CD4-positive, alpha-beta T cell (primary cell): Measurements from ENCODE around the gene NAA16. TPM values are rescaled to one million over a fixed set of nuclear protein-coding genes. Genes with fewer than 3 reads are reported as not detected.
"Not testable (repeated sequence)": the region's sequence is repeated elsewhere in the genome, so short reads cannot be mapped to it uniquely, and the experiment has no call there.

Source experiments
- ATAC-seq: fragments of 200-7000 bp; cut with Tn5 transposase; one replicate; pipeline ENCODE4 v1.10.0; 2022; ENCODE audit warnings: mild to moderate bottlenecking; ENCODE audit not compliant: poor library complexity
- CTCF ChIA-PET: fragments of 350-600 bp; sonication (Branson Sonifier 250); formaldehyde crosslinking; loops from one replicate; lab custom pipeline; 2021; ENCODE audit warnings: antibody characterized with exemption, inconsistent platforms; lab: Charles Lee
- POLR2A ChIA-PET: fragments of 350-600 bp; sonication (Branson Sonifier 250); formaldehyde crosslinking; loops from one replicate; lab custom pipeline; 2021; ENCODE audit warnings: antibody characterized with exemption, inconsistent platforms; lab: Charles Lee
- DNase-seq, 14 experiments: peaks; one replicate each; pipeline ENCODE4 v3.0.0-alpha.2; 2013 to 2020; ENCODE audit warnings: mixed read lengths in 2 of 14
- H3K27ac ChIP-seq, 2 donors: one replicate each; pipeline versions ENCODE4 v1.5.1 to v1.7.0; 2013; ENCODE audit warnings: low read length in 2 of 2, low read depth in 1 of 2, mild to moderate bottlenecking in 1 of 2
- H3K27me3 ChIP-seq, 2 experiments: 1 replicate in 1 of 2; 2 replicates in 1 of 2; pipeline versions ENCODE4 v1.6.1 to v1.7.0; 2013; ENCODE audit warnings: low read length in 2 of 2, control low read depth in 1 of 2, mild to moderate bottlenecking in 1 of 2, moderate library complexity in 1 of 2; ENCODE audit not compliant: insufficient read depth in 2 of 2, control insufficient read depth in 1 of 2
- H3K36me3 ChIP-seq: one replicate; pipeline ENCODE4 v1.6.1; 2013; ENCODE audit warnings: low read length, control low read depth; ENCODE audit not compliant: insufficient read depth
- H3K4me1 ChIP-seq: one replicate; pipeline ENCODE4 v1.6.1; 2013; ENCODE audit warnings: low read length, control low read depth; ENCODE audit not compliant: insufficient read depth
- H3K4me3 ChIP-seq: one replicate; pipeline ENCODE4 v1.5.1; 2013; ENCODE audit warnings: mild to moderate bottlenecking, low read length, moderate library complexity
- H3K9me3 ChIP-seq, 2 experiments: 1 replicate in 1 of 2; 2 replicates in 1 of 2; pipeline versions ENCODE4 v1.6.1 to v1.7.0; 2013; ENCODE audit warnings: low read length in 2 of 2, mild to moderate bottlenecking in 2 of 2, control low read depth in 1 of 2, moderate library complexity in 1 of 2; ENCODE audit not compliant: control insufficient read depth in 1 of 2, insufficient read depth in 1 of 2
- H3K27ac Mint-ChIP-seq: one replicate; pipeline ENCODE4 v1.8.0; 2020; ENCODE audit warnings: mixed read lengths
- H3K27me3 Mint-ChIP-seq: one replicate; pipeline ENCODE4 v1.8.0; 2021; ENCODE audit warnings: mixed read lengths
- H3K36me3 Mint-ChIP-seq: one replicate; pipeline ENCODE4 v1.8.0; 2021; ENCODE audit warnings: low read depth, mixed read lengths
- H3K4me1 Mint-ChIP-seq: one replicate; pipeline ENCODE4 v1.8.0; 2021; ENCODE audit warnings: low read depth, mixed read lengths
- H3K4me3 Mint-ChIP-seq: one replicate; pipeline ENCODE4 v1.8.0; 2020; ENCODE audit warnings: mild to moderate bottlenecking, mixed read lengths
- H3K9me3 Mint-ChIP-seq: one replicate; pipeline ENCODE4 v1.8.0; 2020; ENCODE audit warnings: mixed read lengths
- CTCF ChIP-seq: fragments of 200-600 bp; IDR thresholded peaks from one replicate; pipeline ENCODE4 v1.8.0; 2022; ENCODE audit warnings: antibody characterized with exemption, mild to moderate bottlenecking
- intact Hi-C, 2 experiments: fragments of 100-400 bp; cut with DNase I in 1 of 2; cut with micrococcal nuclease in 1 of 2; formaldehyde crosslinking; loops; one replicate each; pipeline versions ENCODE4 v1.15.1 to v1.9.0; 2023 to 2025; cut with DNase I, micrococcal nuclease
- total RNA-seq, 174 experiments: library from RNA in 2 of 174; stranded (reverse) in 2 of 174; gene quantifications; one replicate each; pipeline ENCODE4 v1.2.3 and lab custom pipeline; 2021 to 2026

NAA16 gene
- total RNA-seq, 2 experiments from 2014 or later, result 76.9 to 80.5 TPM

- Histone ChIP-seq H3K27me3 (no peaks in the 10 kb centered on the region), H3K4me3 (no peak overlapping the region), H3K9me3 (no peaks in the 10 kb centered on the region), H3K4me1 (no peaks in the 10 kb centered on the region), H3K27ac (no peak overlapping the region), H3K36me3 (no peaks in the 10 kb centered on the region)
- H3K36me3 Mint-ChIP-seq, result no peaks in the 10 kb centered on the region
- H3K4me1 Mint-ChIP-seq, result no peaks in the 10 kb centered on the region
- no peaks in the 10 kb centered on the region for H3K27me3 Mint-ChIP-seq
- H3K9me3 Mint-ChIP-seq, result no peaks in the 10 kb centered on the region
- no peak overlapping the region for H3K27ac Mint-ChIP-seq
- ChIA-PET CTCF (no interaction called here), POLR2A (no interaction called here)
- ATAC-seq (no peak), DNase-seq (no peak)
- no peak overlapping the region for H3K4me3 Mint-ChIP-seq
- intact Hi-C loops, result no loop called here
- TF ChIP-seq CTCF, result no peak
These were observed 109.1 kb downstream of the NAA16 start for GRCh38 chr13:41420146-41420545.

- H3K4me3 Mint-ChIP-seq, H3K27me3 ChIP-seq, H3K9me3 ChIP-seq, DNase-seq, H3K4me3 ChIP-seq, H3K4me1 ChIP-seq, H3K9me3 Mint-ChIP-seq, H3K27ac Mint-ChIP-seq, intact Hi-C loops, ATAC-seq, H3K27ac ChIP-seq, H3K27me3 Mint-ChIP-seq, CTCF ChIA-PET, H3K4me1 Mint-ChIP-seq, H3K36me3 Mint-ChIP-seq, POLR2A ChIA-PET, H3K36me3 ChIP-seq: not testable (repeated sequence)
These were observed 110.3 kb downstream of the NAA16 start for GRCh38 chr13:41421330-41421729.

GRCh38 chr13:41421983-41422382 is 110.9 kb downstream of the NAA16 start:
- POLR2A ChIA-PET, H3K36me3 ChIP-seq: not testable (repeated sequence)

GRCh38 chr13:41423259-41423658 is 112.2 kb downstream of the NAA16 start:
- POLR2A ChIA-PET, H3K4me1 ChIP-seq, H3K36me3 ChIP-seq, H3K9me3 ChIP-seq, H3K4me3 ChIP-seq, intact Hi-C loops, H3K27me3 ChIP-seq, H3K36me3 Mint-ChIP-seq, H3K4me3 Mint-ChIP-seq, H3K27ac Mint-ChIP-seq, H3K4me1 Mint-ChIP-seq, H3K27ac ChIP-seq, CTCF ChIA-PET, H3K9me3 Mint-ChIP-seq, DNase-seq, H3K27me3 Mint-ChIP-seq, ATAC-seq: not testable (repeated sequence)

More at GRCh38 chr13:41421983-41422382, 110.9 kb downstream of the NAA16 start:
- H3K4me3 Mint-ChIP-seq, H3K27me3 ChIP-seq, H3K4me3 ChIP-seq, H3K9me3 ChIP-seq, H3K36me3 Mint-ChIP-seq, H3K27ac Mint-ChIP-seq, H3K27ac ChIP-seq, intact Hi-C loops, ATAC-seq, H3K9me3 Mint-ChIP-seq, H3K27me3 Mint-ChIP-seq, H3K4me1 Mint-ChIP-seq, H3K4me1 ChIP-seq, DNase-seq, CTCF ChIA-PET: not testable (repeated sequence)

- not testable (repeated sequence) for ATAC-seq, H3K9me3 Mint-ChIP-seq
These were observed 113.6 kb downstream of the NAA16 start for GRCh38 chr13:41424675-41425074.

More at GRCh38 chr13:41424675-41425074, 113.6 kb downstream of the NAA16 start:
- H3K27ac Mint-ChIP-seq, POLR2A ChIA-PET, H3K27me3 Mint-ChIP-seq, H3K27me3 ChIP-seq, H3K36me3 ChIP-seq, H3K9me3 ChIP-seq, H3K27ac ChIP-seq, H3K4me3 ChIP-seq, H3K4me3 Mint-ChIP-seq, DNase-seq, H3K4me1 Mint-ChIP-seq, H3K36me3 Mint-ChIP-seq: not testable (repeated sequence)
- intact Hi-C loops, result loop anchor here in 1 of 2 experiments (5.0 kb wide), 1 partner anchor 228 kb away; no protein-coding TSS in a partner anchor
- H3K4me1 ChIP-seq, result peaks cover 10% of the 10 kb centered on the region
- CTCF ChIA-PET, result interaction anchor here (0.6 kb wide), 1 partner anchor 354 kb away, joined by 3 read pairs; no protein-coding TSS in a partner anchor
